Mononuclear cell (primary cell): Measurements from ENCODE around the gene CPB1. TPM values are rescaled to one million over a fixed set of nuclear protein-coding genes. Genes with fewer than 3 reads are reported as not detected.
"Not testable (repeated sequence)": the region's sequence is repeated elsewhere in the genome, so short reads cannot be mapped to it uniquely, and the experiment has no call there.

Experiments used
- H3K27me3 ChIP-seq: 2 replicates; pipeline ENCODE4 v1.6.0; 2011; ENCODE audit warnings: low read length, control low read depth; ENCODE audit not compliant: insufficient read depth
- H3K4me1 ChIP-seq: 2 replicates; pipeline ENCODE4 v1.5.1; 2011; ENCODE audit warnings: mild to moderate bottlenecking, low read length, control low read depth; ENCODE audit not compliant: insufficient read depth
- H3K4me3 ChIP-seq: 2 replicates; pipeline ENCODE4 v1.5.1; 2011; ENCODE audit warnings: mild to moderate bottlenecking, low read length, moderate library complexity
- H3K9me3 ChIP-seq: 2 replicates; pipeline ENCODE4 v1.5.1; 2011; ENCODE audit warnings: low read depth, mild to moderate bottlenecking, control low read depth, low read length
- total RNA-seq: library from RNA; depleted of rRNA; stranded (reverse); fragments of >200 nt; gene quantifications from one replicate; pipeline ENCODE4 v1.2.3, GENCODE V29; 2012

Gene CPB1
- total RNA-seq = not detected

- Histone ChIP-seq H3K27me3 (no peaks in the 10 kb centered on the region), H3K9me3 (no peaks in the 10 kb centered on the region), H3K4me3 (no peak within 1 kb of the TSS), H3K4me1 (no peaks in the 10 kb centered on the region)
These were observed at the start of gene CPB1 for GRCh38 chr3:148827585-148827984. Gene CPB1, plus strand, starts transcription at chr3:148827811. Its CDS starts 13 bp downstream, at chr3:148827824.

DNA sequence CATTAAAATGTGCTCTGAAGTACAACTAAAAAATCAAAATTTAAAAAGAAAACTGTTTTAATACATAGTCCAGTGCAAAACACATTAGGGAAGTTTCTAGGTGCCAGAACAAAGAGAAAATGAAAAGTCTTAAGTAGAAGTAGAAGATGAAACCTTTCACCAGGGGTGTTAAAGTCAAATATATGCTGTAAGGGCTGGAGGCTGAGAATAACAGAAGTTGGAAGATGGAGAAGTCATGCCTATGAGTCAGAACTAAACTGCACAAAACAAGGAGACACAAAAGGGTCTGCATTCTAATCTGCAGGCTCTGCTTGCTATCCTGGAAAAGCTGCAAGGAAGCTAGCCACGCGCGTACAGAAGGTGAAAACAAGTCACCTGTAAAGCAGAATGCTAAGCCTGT is 48.7 kb upstream of the CPB1 start:
- Histone ChIP-seq H3K4me1 (peaks cover 4% of the 10 kb centered on the region), H3K27me3 (no peaks in the 10 kb centered on the region), H3K9me3 (no peaks in the 10 kb centered on the region), H3K4me3 (no peak overlapping the region)

GRCh38 chr3:148785026-148785425 is 42.6 kb upstream of the CPB1 start:
- not testable (repeated sequence) for H3K9me3 ChIP-seq, H3K4me1 ChIP-seq, H3K27me3 ChIP-seq, H3K4me3 ChIP-seq

GRCh38 chr3:148786159-148786558 is 41.5 kb upstream of the CPB1 start:
- H3K9me3 ChIP-seq, H3K4me3 ChIP-seq, H3K27me3 ChIP-seq, H3K4me1 ChIP-seq: not testable (repeated sequence)

GRCh38 chr3:148789146-148789545 is 38.5 kb upstream of the CPB1 start:
- Histone ChIP-seq H3K9me3 (no peaks in the 10 kb centered on the region), H3K4me3 (no peak overlapping the region), H3K27me3 (no peaks in the 10 kb centered on the region), H3K4me1 (no peaks in the 10 kb centered on the region)

GRCh38 chr3:148789906-148790305 is 37.7 kb upstream of the CPB1 start:
- H3K4me3 ChIP-seq = no peak overlapping the region
- H3K27me3 ChIP-seq = no peaks in the 10 kb centered on the region
- H3K9me3 ChIP-seq = no peaks in the 10 kb centered on the region
- no peaks in the 10 kb centered on the region for H3K4me1 ChIP-seq

- H3K4me1 ChIP-seq = no peaks in the 10 kb centered on the region
- H3K9me3 ChIP-seq = no peaks in the 10 kb centered on the region
- no peaks in the 10 kb centered on the region for H3K27me3 ChIP-seq
- H3K4me3 ChIP-seq = no peak overlapping the region
These were observed 37.2 kb upstream of the CPB1 start for GRCh38 chr3:148790370-148790769.

GRCh38 chr3:148790851-148791735 is 36.5 kb upstream of the CPB1 start:
- H3K27me3 ChIP-seq = no peaks in the 10 kb centered on the region

GRCh38 chr3:148791920-148792319 is 35.7 kb upstream of the CPB1 start:
- Histone ChIP-seq H3K4me1 (no peaks in the 10 kb centered on the region), H3K4me3 (no peak overlapping the region), H3K9me3 (no peaks in the 10 kb centered on the region), H3K27me3 (no peaks in the 10 kb centered on the region)

More at GRCh38 chr3:148790851-148791735, 36.5 kb upstream of the CPB1 start:
- H3K4me3 ChIP-seq = no peak overlapping the region
- H3K4me1 ChIP-seq = no peaks in the 10 kb centered on the region
- H3K9me3 ChIP-seq = no peaks in the 10 kb centered on the region

DNA sequence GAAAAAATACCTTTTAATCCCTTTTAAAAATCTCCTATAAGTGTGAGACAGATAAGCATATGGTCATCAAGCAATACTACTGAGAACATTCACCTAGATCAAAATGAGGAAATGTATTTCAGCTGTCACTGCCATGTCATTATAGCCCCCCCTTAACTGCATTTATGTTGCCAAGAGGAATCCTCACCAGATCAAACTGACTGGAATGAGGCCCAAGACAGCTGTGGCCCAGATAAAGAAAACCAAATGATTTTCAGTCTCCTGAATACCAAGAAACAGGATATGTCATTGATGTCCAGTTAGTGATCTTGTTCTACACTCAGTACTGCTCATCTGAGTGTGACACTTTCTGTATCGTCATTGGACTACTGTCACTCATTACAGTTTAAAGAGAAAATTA is 35.1 kb upstream of the CPB1 start:
- Histone ChIP-seq H3K4me1 (no peaks in the 10 kb centered on the region), H3K9me3 (no peaks in the 10 kb centered on the region), H3K4me3 (no peak overlapping the region), H3K27me3 (no peaks in the 10 kb centered on the region)

DNA sequence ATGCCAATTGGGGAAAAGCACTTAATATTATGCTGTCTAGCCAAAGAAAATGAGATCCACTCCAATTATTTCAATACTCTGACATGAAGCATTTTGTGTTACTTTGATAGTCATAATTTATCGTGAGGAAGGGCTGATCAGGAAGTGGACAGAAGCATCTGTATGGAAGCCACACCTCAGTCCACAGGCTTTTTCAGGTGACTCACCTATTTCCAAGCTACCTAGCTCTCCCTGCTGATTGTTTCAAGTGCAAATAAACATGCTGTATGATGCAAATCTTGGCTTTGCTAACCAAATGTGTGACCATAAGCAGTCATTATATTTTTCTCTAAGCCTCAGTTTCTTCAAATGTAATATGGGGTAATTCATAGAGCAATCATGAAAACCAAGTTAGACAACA is 30.8 kb upstream of the CPB1 start:
- Histone ChIP-seq H3K27me3 (no peaks in the 10 kb centered on the region), H3K4me3 (no peak overlapping the region), H3K4me1 (no peaks in the 10 kb centered on the region), H3K9me3 (no peaks in the 10 kb centered on the region)

DNA sequence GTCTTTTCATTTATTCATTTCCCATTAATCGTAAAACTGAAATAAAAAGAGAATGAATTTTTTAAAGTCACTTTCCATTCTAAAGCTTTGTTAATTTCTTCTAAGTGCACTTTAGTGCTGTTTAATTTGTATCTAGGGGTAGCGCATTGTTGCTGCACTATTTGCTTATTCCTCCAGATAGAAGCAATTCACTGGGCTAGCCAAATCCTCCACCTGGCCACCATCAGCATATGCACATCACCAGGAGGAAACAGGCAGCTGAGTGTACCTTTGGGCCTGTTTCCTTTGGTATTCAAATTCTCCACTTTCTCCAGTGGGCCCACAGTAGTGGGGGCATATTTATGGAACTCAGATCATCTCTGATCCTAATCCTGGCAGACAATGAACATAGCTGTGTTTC is 29.8 kb upstream of the CPB1 start:
- H3K27me3 ChIP-seq = no peaks in the 10 kb centered on the region
- no peak overlapping the region for H3K4me3 ChIP-seq
- H3K9me3 ChIP-seq = no peaks in the 10 kb centered on the region
- no peaks in the 10 kb centered on the region for H3K4me1 ChIP-seq

DNA sequence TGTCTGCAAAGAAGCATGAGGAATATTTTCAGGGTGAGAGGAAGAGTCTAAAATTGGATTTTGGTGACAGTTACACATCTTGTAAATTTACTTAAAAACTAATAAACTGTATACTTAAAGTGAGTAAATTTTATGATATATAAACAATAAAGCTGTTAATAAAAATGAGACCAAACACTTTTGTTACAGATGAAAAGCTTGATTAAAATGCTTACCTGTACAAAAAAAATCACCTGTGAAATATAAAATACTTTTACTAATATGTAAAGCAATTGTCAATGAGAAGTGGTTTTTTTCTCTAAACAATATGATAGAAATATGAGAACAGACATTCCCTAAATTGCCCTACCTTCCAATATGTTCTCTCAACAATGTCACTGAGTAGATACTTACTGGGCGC is 27.2 kb upstream of the CPB1 start:
- no peak overlapping the region for H3K4me3 ChIP-seq
- no peaks in the 10 kb centered on the region for H3K27me3 ChIP-seq
- H3K9me3 ChIP-seq = no peaks in the 10 kb centered on the region
- no peaks in the 10 kb centered on the region for H3K4me1 ChIP-seq

GRCh38 chr3:148809835-148810234 is 17.8 kb upstream of the CPB1 start:
- Histone ChIP-seq H3K27me3 (no peaks in the 10 kb centered on the region), H3K4me1 (no peaks in the 10 kb centered on the region), H3K4me3 (no peak overlapping the region), H3K9me3 (no peaks in the 10 kb centered on the region)

- Histone ChIP-seq H3K4me3 (no peak overlapping the region), H3K9me3 (no peaks in the 10 kb centered on the region), H3K27me3 (no peaks in the 10 kb centered on the region), H3K4me1 (no peaks in the 10 kb centered on the region)
These were observed 12.1 kb upstream of the CPB1 start for GRCh38 chr3:148815316-148816110.
